HG03064 (cell line): ENCODE results near the gene ERBB2.
"Not testable (repeated sequence)": the region's sequence is repeated elsewhere in the genome, so short reads cannot be mapped to it uniquely, and the experiment has no call there.

Source experiments
- ATAC-seq: cut with Tn5 transposase; IDR thresholded peaks from one replicate; pipeline ENCODE4 v1.9.1; 2021; ENCODE audit warnings: low read depth; ENCODE audit not compliant: unreplicated experiment

Gene ERBB2

DNA sequence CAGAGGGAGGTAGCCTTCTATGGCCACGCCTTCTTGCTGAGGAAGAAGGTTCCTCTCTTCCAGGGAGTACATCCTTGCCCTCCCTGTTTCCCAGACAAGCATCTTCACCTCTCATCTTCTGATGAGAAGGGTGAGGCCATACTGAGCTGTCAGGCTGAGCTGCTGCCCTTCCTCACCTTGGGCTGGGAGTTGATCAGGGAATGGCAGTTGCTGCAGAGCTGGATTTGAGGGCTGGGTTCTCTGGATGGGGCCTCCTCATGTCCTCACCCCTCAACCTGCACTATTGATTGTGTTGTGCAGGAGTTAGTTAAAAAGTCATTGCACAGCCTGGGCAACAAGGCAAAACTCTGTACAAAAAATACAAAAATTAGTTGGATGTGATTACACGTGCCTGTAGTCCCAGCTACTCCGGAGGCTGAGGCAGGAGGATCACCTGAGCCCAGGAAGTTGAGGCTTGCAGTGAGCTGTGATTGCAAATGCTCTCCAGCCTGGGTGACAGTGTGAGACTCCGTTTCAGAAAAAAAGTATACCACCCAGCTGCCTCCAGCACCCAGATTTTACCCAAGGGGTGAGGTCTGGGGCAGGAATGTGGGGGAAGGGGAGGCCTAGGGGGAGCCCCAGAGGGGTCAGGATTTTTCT lies 2.0 kb downstream of the ERBB2 start:
- ATAC-seq: no peak

DNA sequence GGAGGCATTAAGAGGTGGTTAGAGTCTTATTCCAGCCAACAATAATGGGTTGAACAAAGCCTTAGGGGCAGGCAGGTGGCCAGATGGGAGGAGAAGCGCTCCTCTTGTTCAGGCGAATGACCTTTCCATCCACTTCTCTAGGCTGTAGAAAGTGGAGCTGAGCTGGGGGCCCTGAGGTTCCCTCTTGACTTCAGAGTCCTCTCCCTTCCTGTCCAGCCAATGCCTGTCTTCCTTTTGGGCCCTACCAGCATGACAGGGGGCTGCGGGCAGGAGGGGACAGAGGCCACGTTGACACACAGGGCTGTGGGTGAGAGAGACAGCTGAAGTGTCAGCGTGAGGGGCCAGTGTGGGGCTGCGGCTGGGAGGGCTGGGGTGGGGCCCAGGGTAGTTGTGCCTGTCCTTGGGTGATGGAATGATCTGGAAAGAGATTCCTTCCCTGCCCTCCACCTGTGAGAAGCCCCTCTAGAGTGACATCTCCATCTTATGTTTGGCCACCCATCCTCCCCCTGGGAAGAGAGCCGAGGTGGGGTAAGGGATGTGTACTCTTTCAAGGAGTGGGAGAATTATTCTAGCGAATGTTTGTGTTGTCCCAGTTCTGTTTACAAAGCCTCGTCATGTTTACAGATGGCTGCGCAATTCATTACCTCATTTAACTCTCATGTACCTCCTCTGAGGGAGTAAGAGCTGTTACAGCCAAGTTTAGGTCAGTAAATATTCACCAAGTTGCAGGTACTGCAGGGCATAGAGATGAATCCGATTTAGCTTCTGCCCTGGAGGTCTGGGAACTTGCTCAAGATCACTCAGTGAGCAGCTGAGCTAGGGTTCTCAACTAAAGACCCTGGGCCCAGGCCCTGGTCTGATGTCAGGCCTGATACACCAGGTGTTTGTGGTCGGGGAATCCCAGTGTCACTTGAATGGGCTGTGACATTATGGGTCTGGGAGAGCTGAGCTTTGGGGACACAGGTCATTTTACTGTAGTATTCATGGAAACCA lies 3.3 kb downstream of the ERBB2 start:
- ATAC-seq: no peak

GRCh38 chr17:39703913-39704312 lies 4.0 kb downstream of the ERBB2 start:
- no peak for ATAC-seq

GRCh38 chr17:39704821-39705551 lies 5.1 kb downstream of the ERBB2 start:
- ATAC-seq: no peak

- ATAC-seq: no peak
These were observed 6.0 kb downstream of the ERBB2 start for GRCh38 chr17:39705786-39706348.

GRCh38 chr17:39706383-39706782 lies 6.5 kb downstream of the ERBB2 start:
- ATAC-seq: no peak

GRCh38 chr17:39706921-39707337 lies 7.1 kb downstream of the ERBB2 start:
- no peak for ATAC-seq

- ATAC-seq: no peak
These were observed 9.6 kb downstream of the ERBB2 start for GRCh38 chr17:39709319-39709997.

DNA sequence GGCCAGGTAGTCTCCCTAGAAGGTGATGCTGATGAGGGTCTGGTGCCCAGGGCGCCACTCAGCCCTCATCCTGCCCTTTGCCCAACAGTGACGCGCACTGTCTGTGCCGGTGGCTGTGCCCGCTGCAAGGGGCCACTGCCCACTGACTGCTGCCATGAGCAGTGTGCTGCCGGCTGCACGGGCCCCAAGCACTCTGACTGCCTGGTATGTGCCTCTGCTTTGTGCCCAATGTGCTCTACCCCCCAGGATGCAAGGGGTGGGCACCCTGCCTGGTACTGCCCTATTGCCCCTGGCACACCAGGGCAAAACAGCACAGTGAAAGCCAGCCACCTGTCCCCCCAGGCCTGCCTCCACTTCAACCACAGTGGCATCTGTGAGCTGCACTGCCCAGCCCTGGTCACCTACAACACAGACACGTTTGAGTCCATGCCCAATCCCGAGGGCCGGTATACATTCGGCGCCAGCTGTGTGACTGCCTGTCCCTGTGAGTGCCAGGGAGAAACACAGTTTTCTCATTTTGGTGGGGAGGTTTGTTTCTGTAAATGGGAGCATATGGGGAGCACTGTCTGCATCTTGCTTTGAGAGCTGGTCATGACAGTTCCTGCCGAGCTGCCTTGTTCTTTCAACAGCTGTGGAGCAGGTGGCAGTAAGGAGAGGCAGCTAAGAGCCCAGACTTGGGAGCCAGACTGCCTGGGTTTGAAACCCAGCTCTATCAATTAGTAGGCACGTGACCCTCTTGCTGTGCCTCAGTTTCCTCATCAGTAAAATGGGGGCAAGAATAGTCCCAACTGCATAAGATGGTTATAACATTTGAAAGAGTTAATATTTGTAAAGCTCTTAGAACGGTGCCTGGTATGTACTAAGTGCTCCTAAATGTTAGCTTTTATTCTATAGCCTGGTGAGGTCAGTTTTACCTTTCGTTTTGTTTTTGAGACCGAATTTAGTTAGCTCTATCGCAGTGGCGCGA lies 10.4 kb downstream of the ERBB2 start:
- no peak for ATAC-seq

- ATAC-seq: not testable (repeated sequence)
These were observed 11.2 kb downstream of the ERBB2 start for GRCh38 chr17:39711071-39711470.

DNA sequence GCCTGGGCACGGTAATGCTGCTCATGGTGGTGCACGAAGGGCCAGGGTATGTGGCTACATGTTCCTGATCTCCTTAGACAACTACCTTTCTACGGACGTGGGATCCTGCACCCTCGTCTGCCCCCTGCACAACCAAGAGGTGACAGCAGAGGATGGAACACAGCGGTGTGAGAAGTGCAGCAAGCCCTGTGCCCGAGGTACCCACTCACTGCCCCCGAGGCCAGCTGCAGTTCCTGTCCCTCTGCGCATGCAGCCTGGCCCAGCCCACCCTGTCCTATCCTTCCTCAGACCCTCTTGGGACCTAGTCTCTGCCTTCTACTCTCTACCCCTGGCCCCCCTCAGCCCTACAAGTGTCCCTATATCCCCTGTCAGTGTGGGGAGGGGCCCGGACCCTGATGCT lies 12.0 kb downstream of the ERBB2 start:
- ATAC-seq: no peak

DNA sequence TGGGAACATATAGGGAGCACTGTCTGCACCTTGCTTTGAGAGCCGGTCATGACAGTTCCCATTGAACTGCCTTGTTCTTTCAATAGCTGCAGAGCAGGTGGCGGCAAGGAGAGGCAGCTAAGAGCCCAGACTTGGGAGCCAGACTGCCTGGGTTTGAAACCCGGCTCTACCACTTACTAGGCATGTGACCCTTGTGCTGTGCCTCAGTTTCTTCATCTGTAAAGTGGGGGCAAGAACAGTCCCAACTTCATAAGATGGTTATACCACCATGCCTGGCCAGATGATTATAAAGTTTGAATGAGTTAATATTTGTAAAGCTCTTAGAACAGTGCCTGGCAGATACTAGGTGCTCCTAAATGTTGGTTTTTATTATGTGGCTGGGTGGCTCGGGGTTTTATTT lies 14.4 kb downstream of the ERBB2 start:
- no peak for ATAC-seq

DNA sequence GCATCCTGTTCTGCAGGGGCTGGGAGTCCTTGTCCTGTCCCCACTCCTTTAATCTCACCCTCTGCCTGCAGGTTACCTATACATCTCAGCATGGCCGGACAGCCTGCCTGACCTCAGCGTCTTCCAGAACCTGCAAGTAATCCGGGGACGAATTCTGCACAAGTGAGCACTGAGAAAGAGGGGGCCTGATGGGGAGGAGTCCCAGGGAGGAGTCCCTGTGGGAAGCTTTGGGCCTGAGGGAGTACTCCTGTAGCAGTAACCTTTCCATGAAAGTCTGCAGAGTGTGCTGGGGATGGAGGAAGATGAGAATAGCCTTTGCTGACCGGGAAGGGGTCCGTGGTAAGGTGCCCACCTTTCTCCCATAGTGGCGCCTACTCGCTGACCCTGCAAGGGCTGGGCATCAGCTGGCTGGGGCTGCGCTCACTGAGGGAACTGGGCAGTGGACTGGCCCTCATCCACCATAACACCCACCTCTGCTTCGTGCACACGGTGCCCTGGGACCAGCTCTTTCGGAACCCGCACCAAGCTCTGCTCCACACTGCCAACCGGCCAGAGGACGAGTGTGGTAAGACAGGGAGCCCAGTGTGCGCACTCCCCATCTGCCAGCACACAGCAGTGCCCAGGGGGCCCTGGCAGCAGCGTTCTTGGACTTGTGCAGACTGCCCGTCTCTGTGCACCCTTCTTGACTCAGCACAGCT lies 15.7 kb downstream of the ERBB2 start:
- ATAC-seq: no peak

- no peak for ATAC-seq
These were observed 16.4 kb downstream of the ERBB2 start for GRCh38 chr17:39716073-39716818.

GRCh38 chr17:39716879-39717536 lies 17.1 kb downstream of the ERBB2 start:
- ATAC-seq: no peak

- no peak for ATAC-seq
These were observed 17.8 kb downstream of the ERBB2 start for GRCh38 chr17:39717660-39718059.
